Gastrocnemius medialis (tissue), 4 donors: Measurements from ENCODE around the gene AHNAK2.

Experiments
- CTCF ChIP-seq, 5 experiments: fragments of 450-650 bp in 3 of 5; fragments of 200-600 bp in 2 of 5; sonication (generic) in 2 of 5; IDR thresholded peaks in 4 of 5; conservative IDR thresholded peaks in 1 of 5; 1 replicate in 4 of 5; 2 replicates in 1 of 5; pipeline ENCODE4 v1.5.1; 2016 to 2019; ENCODE audit warnings: antibody characterized with exemption in 5 of 5, mild to moderate bottlenecking in 3 of 5, moderate library complexity in 3 of 5
- POLR2A ChIP-seq, 2 donors: fragments of 450-650 bp; IDR thresholded peaks; one replicate each; pipeline ENCODE4 v1.6.1; 2017; ENCODE audit warnings: antibody characterized with exemption in 2 of 2, mild to moderate bottlenecking in 2 of 2, moderate library complexity in 2 of 2

- no peak for TF ChIP-seq POLR2A (IDR thresholded peaks at IDR 0.05)
- no peak for TF ChIP-seq CTCF (IDR thresholded peaks at IDR 0.05 in 4 of 5, conservative IDR thresholded peaks at IDR 0.05 in 1 of 5)
Observed at GRCh38 chr14:104903990-104904389, 74.2 kb downstream of the AHNAK2 start.
